ENCODE data around the gene C1orf146. TPM values are rescaled to one million over a fixed set of nuclear protein-coding genes. Genes with fewer than 3 reads are reported as not detected.
"Not testable (repeated sequence)": the region's sequence is repeated elsewhere in the genome, so short reads cannot be mapped to it uniquely, and the experiment has no call there.

Gene C1orf146
- total RNA-seq, 1 donor from 2014 or later: not detected

- FAIRE-seq (no peak), DNase-seq (ENCODE audit: low read depth) (no peak)
- Histone ChIP-seq H3K27me3 (ENCODE audit: control insufficient read depth, insufficient read depth, low read length) (no peaks in the 10 kb centered on the region), H3K4me3 (ENCODE audit: low read depth, low read length) (no peak overlapping the region), H3K36me3 (ENCODE audit: control insufficient read depth, insufficient read depth, low read length) (no peaks in the 10 kb centered on the region)
- TF ChIP-seq, protein P1, sequence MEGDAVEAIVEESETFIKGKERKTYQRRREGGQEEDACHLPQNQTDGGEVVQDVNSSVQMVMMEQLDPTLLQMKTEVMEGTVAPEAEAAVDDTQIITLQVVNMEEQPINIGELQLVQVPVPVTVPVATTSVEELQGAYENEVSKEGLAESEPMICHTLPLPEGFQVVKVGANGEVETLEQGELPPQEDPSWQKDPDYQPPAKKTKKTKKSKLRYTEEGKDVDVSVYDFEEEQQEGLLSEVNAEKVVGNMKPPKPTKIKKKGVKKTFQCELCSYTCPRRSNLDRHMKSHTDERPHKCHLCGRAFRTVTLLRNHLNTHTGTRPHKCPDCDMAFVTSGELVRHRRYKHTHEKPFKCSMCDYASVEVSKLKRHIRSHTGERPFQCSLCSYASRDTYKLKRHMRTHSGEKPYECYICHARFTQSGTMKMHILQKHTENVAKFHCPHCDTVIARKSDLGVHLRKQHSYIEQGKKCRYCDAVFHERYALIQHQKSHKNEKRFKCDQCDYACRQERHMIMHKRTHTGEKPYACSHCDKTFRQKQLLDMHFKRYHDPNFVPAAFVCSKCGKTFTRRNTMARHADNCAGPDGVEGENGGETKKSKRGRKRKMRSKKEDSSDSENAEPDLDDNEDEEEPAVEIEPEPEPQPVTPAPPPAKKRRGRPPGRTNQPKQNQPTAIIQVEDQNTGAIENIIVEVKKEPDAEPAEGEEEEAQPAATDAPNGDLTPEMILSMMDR (IDR thresholded peaks at IDR 0.05; ENCODE audit: insufficient read depth, low read length, severe bottlenecking): no peak
Measured at GRCh38 chr1:92274939-92275338, 57.2 kb downstream of the C1orf146 start.

DNA sequence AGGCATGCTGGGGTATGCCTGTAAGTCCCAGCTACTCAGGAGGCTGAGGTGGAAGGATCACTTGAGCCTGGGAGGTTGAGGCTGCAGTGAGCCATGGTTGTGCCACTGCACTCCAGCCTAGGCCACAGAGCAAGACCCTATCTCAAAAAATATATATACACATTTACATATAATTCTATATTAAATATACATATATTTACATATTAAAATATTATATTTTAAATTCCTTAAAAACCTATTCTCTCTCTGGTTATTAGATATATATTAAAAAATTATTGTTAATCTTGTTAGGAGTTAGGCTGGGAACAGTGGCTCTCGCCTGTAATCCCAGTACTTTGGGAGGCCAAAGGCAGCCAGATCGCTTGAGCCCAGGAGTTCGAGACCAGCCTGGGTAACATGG is 58.4 kb downstream of the C1orf146 start:
- DNase-seq (ENCODE audit: low read depth): no peak
- FAIRE-seq: no peak
- TF ChIP-seq, protein P1 (IDR thresholded peaks at IDR 0.05; ENCODE audit: insufficient read depth, low read length, severe bottlenecking): no peak
- H3K27me3 ChIP-seq (ENCODE audit: control insufficient read depth, insufficient read depth, low read length): no peaks in the 10 kb centered on the region
- no peaks in the 10 kb centered on the region for H3K36me3 ChIP-seq (ENCODE audit: control insufficient read depth, insufficient read depth, low read length)
- no peak overlapping the region for H3K4me3 ChIP-seq (ENCODE audit: low read depth, low read length)

DNA sequence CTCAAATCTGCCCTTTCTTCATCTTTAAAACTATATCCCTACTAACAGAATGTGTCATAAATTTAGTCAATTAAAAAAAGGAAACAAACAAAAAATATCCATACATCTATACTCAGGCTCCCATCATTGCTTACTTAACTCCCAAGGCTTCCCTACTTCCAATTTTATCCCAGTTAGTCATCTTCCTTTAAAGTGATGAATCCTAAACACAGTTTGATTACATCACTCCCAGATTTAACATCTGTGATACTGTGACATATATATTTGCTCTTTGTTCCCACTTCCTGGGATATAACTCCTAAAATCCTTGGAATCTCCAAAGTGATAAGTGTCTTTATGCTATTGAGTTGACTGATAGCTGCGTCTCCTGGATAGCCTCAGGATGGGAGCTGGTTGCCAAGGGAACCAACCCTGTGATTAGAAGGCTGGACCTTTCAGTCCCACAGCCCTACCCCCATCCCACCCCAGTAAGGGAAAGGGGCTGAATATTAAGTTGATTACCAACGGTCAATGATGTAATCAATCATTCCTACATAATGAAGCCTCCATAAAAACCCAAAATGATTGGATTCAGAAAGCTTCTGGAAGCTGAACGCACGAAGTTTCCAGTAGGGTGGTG is 59.5 kb downstream of the C1orf146 start:
- no peak for FAIRE-seq
- H3K36me3 ChIP-seq (ENCODE audit: control insufficient read depth, insufficient read depth, low read length): no peaks in the 10 kb centered on the region

DNA sequence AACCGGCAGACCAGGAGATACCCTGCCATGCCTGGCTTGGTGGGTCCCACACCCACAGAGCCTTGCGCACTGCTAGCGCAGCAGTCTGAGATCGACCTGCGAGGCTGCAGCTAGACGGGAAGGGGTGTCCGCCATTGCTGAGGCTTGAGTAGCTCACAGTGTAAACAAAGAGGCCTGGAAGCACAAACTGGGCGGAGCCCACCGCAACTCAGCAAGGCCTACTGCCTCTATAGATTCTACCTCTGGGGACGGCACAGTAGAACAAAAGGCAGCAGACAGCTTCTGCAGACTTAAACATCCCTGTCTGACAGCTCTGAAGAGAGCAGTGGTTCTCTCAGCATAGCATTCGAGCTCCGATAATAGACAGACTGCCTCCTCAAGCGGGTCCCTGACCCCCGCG is 62.1 kb downstream of the C1orf146 start:
- H3K27me3 ChIP-seq (ENCODE audit: control insufficient read depth, insufficient read depth, low read length); H3K4me3 ChIP-seq (ENCODE audit: low read depth, low read length); FAIRE-seq; DNase-seq (ENCODE audit: low read depth); H3K36me3 ChIP-seq (ENCODE audit: control insufficient read depth, insufficient read depth, low read length): not testable (repeated sequence)

More for the DNA sequence above, 59.5 kb downstream of the C1orf146 start:
- no peaks in the 10 kb centered on the region for H3K27me3 ChIP-seq (ENCODE audit: control insufficient read depth, insufficient read depth, low read length)
- TF ChIP-seq, protein P1 (IDR thresholded peaks at IDR 0.05; ENCODE audit: insufficient read depth, low read length, severe bottlenecking): no peak
- H3K4me3 ChIP-seq (ENCODE audit: low read depth, low read length): no peak overlapping the region
- peak; percentile 78 for DNase-seq (ENCODE audit: low read depth)

DNA sequence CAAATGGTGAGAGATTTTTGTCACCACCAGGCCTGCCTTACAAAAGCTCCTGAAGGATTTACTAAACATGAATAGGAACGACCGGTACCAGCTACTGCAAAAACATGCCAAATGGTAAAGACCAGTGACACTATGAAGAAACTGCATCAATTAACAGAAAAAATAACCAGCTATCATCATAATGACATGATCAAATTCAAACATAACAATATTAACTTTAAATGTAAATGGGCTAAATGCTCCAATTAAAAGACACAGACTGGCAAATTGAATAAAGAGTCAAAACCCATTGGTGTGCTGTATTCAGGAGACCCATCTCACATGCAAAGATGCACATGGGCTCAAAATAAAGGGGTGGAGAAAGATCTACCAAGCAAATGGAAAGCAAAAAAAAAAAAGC is 63.7 kb downstream of the C1orf146 start:
- DNase-seq (ENCODE audit: low read depth); H3K4me3 ChIP-seq (ENCODE audit: low read depth, low read length); FAIRE-seq; H3K27me3 ChIP-seq (ENCODE audit: control insufficient read depth, insufficient read depth, low read length); H3K36me3 ChIP-seq (ENCODE audit: control insufficient read depth, insufficient read depth, low read length): not testable (repeated sequence)

DNA sequence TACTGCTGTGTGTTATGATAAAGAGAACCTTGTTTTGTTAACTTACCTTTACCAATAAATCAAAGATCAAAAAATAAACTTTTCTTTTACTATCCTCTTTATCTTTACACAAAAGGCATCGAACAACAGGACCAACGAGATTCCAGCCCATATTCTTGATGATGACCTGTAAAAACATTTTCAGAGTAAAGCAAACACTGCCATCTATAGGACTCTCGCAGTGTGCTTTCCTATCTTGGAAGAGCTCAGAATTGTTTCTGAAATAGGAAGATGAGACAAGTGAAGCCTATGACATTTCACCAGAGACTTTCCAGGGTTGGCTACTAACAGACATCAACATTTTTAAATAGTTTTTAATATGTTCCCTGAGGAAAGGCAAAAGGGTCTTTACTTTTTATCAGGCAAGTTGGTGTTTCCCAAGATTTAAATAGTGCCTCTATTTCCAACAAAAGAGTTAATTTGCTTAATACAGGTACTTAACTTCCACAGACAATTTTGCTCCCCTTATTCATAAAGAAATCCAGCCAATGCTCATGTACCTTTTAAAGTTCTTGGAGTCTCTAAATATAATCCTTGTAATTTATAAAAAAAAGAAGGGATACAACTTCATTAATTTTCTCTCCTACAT is 73.8 kb downstream of the C1orf146 start:
- Histone ChIP-seq H3K36me3 (ENCODE audit: control insufficient read depth, insufficient read depth, low read length) (peaks cover 4% of the 10 kb centered on the region), H3K4me3 (ENCODE audit: low read depth, low read length) (no peak overlapping the region), H3K27me3 (ENCODE audit: control insufficient read depth, insufficient read depth, low read length) (no peaks in the 10 kb centered on the region)
- FAIRE-seq (no peak), DNase-seq (ENCODE audit: low read depth) (peak; percentile 68)
- TF ChIP-seq, protein P1 (IDR thresholded peaks at IDR 0.05; ENCODE audit: insufficient read depth, low read length, severe bottlenecking): peak; percentile 60

Other genes starting within 250 kb of the C1orf146 start
- gene EPHX4, start 187.9 kb upstream of the C1orf146 start, total RNA-seq: 0.13 and 0.26 TPM in 2 replicates
- gene SETSIP, start 142.5 kb upstream of the C1orf146 start, total RNA-seq: 0.13 and 0.26 TPM in 2 replicates
- gene BTBD8, start 137.6 kb upstream of the C1orf146 start, total RNA-seq: 2.6 and 4.1 TPM in 2 replicates
- 4.5 and 4.7 TPM in 2 replicates for gene GLMN, start 81.1 kb downstream of the C1orf146 start, total RNA-seq
- gene RPAP2, start 81.1 kb downstream of the C1orf146 start, total RNA-seq: 4.7 and 5.1 TPM in 2 replicates